HG02642 (cell line): ENCODE data around the gene FAM193A.
A peak's percentile ranks its signal among the peaks of the same experiment; 100 is the strongest.

ENCODE experiments used
- ATAC-seq: cut with Tn5 transposase; IDR thresholded peaks from one replicate; pipeline ENCODE4 v1.9.1; 2021; ENCODE audit warnings: mild to moderate bottlenecking; ENCODE audit not compliant: unreplicated experiment, poor library complexity

The FAM193A gene

DNA sequence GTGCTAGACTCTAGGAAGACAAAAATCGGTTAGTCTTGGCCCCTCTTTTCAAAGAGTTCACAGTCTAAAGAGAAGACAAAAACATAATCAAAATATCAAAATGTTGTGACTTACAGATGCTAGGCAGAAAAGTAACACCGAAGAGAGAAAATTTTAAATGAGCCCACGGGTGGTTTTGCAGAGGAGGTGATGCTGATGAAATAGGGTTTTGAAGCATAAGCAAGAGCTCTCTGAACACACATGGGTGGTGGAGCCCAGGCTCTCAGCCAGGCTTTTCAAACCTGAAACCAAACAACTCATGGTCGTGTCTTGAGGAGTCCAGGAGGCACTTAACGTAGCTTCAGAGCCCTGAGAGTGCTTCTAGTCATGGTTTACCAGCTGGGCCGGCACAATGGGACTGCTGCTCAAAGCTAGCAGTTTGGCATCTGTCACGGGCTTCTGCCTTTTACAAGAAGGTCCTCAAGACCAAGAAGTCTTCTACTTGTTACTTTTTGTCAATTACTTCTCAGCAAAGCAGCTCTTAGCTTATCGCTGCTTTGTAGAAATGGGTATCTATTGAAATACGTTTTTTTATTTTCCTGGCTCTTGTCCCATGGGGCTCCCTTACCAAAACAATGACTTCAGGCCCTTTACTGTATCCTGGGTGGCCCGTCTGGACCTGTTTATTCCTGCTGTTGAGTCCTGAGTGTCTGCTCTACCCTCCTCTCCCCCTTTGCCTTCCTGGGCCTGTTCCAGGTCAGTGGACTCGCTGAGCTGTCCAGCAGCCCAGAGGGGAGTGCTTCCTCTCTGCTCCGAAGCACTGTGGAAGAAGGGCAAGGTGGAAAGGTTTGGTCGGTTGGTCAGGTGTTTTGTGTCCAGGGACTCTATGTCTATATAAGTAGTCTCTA, 150.2 kb downstream of the FAM193A start:
- no peak for ATAC-seq

GRCh38 chr4:2688281-2688680, 151.8 kb downstream of the FAM193A start:
- ATAC-seq, result no peak

- ATAC-seq, result no peak
These were observed 152.2 kb downstream of the FAM193A start for GRCh38 chr4:2688697-2689096.

GRCh38 chr4:2689114-2689513, 152.7 kb downstream of the FAM193A start:
- no peak for ATAC-seq

DNA sequence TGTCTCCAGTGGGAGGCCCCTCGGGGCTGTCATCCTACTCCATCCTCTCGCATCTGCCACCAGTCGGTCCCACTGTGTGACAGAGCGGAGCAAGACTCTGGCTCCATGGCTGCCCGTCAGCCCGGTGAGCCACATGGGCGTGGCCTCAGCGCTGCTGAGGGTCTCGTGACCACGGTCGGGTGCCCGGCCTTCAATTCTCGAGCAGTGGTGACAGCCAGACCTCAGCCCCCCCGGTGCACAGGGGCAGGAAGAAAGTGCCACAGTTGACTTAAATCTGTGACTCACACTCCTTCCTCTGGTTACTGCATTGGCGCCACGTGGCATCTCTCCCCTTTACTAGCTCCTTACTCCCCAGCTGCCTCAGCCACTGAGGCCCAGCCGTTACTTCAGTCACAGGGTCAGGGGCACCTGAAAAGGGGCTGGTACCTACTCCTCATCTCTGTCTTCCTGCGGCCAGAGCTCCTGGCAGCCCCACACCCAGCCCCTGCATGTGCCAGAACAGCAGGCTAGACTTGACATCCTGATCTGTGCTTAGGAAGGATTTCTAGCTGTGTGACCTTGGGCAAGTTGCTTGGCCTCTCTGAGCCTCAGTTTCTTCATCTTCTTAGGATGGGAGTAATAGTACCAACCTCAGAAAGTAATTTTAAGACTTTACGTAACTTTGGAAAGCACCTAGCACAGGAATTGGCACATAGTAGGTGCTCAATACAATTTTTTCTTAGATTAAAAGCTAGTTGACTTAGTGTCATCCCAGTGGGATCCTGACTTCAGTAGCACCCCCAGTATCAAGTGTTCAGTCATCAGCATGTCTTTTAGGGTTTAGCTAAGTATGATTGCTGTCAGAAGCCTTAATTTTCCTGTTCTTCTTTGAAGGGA, 153.6 kb downstream of the FAM193A start:
- peak; percentile 65 for ATAC-seq

DNA sequence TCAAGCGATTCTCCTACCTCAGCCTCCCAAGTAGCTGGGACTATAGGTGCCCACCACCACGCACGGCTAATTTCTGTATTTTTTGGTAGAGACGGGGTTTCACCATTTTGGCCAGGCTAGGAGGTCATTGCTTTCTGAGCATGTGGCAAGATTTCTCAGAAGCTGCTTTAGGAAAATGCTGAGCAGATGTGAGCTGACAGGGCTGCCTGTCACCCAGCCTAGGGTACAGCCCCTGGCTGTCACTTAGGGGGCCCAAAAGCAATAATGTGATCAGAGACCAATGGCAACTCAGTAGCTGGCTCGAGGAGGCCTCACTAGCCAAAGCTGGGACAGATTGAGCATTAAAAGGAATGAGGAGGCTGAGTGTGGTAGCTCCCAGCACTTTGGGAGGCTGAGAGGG, 154.9 kb downstream of the FAM193A start:
- no peak for ATAC-seq

- ATAC-seq, result no peak
These were observed 155.5 kb downstream of the FAM193A start for GRCh38 chr4:2691952-2692435.

GRCh38 chr4:2694691-2695090, 158.2 kb downstream of the FAM193A start:
- ATAC-seq, result no peak

GRCh38 chr4:2695346-2696060, 159.1 kb downstream of the FAM193A start:
- ATAC-seq, result no peak

DNA sequence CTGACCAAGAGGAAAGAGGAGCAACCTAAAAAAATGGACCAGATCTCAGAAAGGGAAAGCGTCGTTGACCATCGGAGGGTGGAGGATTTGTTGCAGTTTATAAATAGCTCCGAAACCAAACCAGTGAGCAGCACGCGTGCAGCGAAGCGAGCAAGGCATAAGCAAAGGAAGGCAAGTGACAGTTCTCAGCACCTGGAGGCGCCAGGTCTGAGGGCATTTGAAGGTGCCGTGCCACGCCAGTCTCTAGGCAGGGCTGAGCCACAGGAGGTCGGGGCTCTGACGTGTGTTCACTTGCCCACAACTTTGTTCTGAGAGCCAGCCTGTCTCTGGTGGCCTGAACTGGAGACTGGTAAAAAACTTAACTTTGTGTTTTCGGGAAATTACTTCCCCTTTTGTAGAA, 160.0 kb downstream of the FAM193A start:
- ATAC-seq, result peak; percentile 92

- no peak for ATAC-seq
These were observed 161.6 kb downstream of the FAM193A start for GRCh38 chr4:2697995-2698414.

DNA sequence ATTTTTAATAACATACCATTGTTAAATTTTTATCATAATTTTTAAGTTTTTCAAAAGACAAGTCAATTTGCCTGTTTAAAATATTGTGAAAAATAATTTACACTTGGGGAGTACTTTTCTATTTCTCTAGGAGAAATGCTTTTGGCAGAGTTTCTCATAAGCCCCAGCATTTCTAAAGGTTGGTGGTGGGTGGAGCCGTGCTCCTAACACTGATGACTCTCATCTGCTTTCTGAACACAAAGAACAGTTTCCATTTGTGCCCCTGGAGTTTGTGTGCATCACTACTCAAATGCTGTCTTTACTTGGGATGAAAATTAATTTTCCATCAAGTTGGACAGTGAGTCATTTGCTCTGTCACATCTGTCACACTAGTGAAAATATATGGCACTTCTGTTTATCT, 162.1 kb downstream of the FAM193A start:
- no peak for ATAC-seq

DNA sequence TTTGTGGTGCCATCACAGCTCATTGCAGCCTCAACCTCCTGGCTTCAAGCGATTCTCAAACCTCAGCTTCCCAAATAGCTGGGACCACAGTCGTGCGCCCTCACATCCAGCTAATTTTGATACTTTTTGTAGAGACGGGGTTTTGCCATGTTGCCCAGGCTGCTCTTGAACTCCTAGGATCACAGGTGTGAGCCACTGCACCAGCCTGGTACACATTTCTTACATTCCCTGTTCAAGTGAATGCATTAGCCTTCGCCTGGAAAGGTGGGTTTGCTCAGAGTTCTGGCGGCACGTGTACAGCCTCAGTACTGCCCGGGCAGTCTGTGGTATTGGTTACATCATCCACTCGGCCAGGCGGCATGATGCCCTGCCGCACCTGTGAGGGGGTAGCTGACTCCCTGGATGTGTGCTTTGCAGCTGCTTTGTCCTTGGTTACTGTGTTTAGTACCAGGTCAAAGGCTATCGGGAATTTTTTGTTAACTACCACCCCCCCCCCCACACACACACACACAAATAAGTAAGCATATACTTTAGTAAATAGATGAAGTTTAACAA, 162.6 kb downstream of the FAM193A start:
- no peak for ATAC-seq

DNA sequence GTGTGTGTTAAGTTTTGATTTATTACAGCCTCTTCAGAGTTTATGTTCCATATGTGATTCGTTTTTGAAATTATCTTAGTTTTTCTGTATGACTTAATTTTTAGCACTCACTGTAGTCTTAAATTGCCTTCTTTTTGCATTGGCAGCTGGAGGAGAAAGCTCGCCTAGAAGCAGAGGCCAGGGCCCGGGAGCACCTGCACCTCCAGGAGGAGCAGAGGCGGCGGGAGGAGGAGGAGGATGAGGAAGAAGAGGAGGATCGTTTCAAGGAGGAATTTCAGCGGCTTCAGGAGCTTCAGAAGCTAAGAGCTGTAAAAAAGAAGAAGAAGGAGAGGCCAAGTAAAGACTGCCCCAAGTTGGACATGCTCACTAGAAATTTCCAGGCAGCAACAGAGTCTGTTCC, 163.1 kb downstream of the FAM193A start:
- no peak for ATAC-seq

- ATAC-seq, result no peak
These were observed 163.6 kb downstream of the FAM193A start for GRCh38 chr4:2700031-2700430.

- ATAC-seq, result no peak
These were observed 165.9 kb downstream of the FAM193A start for GRCh38 chr4:2702361-2702760.

- no peak for ATAC-seq
These were observed 166.3 kb downstream of the FAM193A start for GRCh38 chr4:2702770-2703169.

DNA sequence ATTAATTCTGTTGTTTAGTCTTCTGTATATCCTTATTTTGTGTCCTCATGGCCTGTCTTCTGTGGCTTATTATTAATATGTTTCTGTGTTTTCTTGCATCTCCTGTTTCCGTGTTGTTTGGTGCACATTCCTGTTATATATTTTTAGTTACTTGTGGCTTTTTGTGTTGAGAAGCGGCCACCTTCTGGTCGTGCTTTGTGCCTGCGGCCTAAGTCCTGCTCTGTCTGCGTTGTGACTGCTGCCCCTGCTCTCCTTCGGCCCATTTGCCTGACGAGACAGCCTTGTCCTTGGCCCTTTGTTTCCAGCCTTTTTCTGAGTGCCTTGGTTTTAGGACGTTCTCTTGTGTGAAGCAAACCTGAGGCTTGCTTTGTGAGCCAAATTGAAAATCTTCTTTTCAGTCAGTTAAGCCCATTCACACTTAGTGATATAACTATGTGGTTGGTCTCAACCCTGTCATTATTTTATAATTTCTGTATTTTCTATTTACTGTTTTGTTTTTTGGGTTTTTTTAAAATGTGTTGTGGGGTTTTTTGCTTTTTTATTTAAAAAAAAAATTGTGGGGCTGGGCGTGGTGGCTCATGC, 175.9 kb downstream of the FAM193A start:
- ATAC-seq, result no peak

DNA sequence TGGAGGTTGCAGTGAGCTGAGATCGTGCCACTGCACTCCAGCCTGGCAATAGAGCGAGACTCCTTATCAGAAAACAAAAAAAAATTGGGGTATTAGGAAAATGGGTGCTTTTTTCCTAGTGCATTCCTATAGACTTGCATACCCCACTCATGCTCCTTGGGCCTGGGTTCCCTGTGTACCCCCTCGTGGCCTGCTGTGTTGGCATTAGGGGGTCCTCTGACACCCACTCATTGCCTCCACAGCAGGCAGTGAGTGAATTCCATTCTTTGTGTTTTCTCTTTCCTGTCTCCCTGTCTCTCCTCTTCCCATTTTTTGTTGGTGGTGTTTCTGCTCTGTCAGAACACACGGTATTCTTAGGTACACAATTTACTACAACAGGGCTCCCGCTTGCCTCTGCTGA, 176.9 kb downstream of the FAM193A start:
- no peak for ATAC-seq
